Activated effector memory CD4-positive, alpha-beta T cell treated with anti-CD3 and anti-CD28 coated beads, Interleukin-2, amount 50 U/mL, for 16 hours (primary cell): ENCODE results near the gene IDUA.
"Not testable (repeated sequence)": the region's sequence is repeated elsewhere in the genome, so short reads cannot be mapped to it uniquely, and the experiment has no call there.

Source experiments
- DNase-seq: peaks from one replicate; pipeline ENCODE4 v3.0.0-alpha.2; 2020

The IDUA gene

GRCh38 chr4:967113-968104, 19.4 kb upstream of the IDUA start:
- no peak for DNase-seq

GRCh38 chr4:968221-968620, 18.6 kb upstream of the IDUA start:
- no peak for DNase-seq

GRCh38 chr4:968621-969394, 18.0 kb upstream of the IDUA start:
- no peak for DNase-seq

- DNase-seq, result no peak
Measured at GRCh38 chr4:970046-970745, 16.6 kb upstream of the IDUA start.

- DNase-seq, result no peak
Measured at GRCh38 chr4:970854-971520, 15.9 kb upstream of the IDUA start.

- DNase-seq, result no peak
Measured at GRCh38 chr4:971666-972500, 15.0 kb upstream of the IDUA start.

GRCh38 chr4:972651-973424, 14.0 kb upstream of the IDUA start:
- DNase-seq, result peak; percentile 87

GRCh38 chr4:973431-974397, 13.1 kb upstream of the IDUA start, which contains the start of gene DGKQ:
TSS of gene DGKQ (minus strand) at chr4:973569. CDS start at chr4:973482, 87 bp downstream.
- DNase-seq, result peak; percentile 96

GRCh38 chr4:974668-975067, 12.2 kb upstream of the IDUA start:
- DNase-seq, result no peak

- not testable (repeated sequence) for DNase-seq
Measured at GRCh38 chr4:976016-976415, 10.8 kb upstream of the IDUA start.

GRCh38 chr4:978957-979701, 7.7 kb upstream of the IDUA start:
- no peak for DNase-seq

GRCh38 chr4:982291-982690, 4.6 kb upstream of the IDUA start:
- DNase-seq, result no peak

- DNase-seq, result no peak
Measured at GRCh38 chr4:982814-983213, 4.0 kb upstream of the IDUA start.

- DNase-seq, result no peak
Measured at GRCh38 chr4:984336-985054, 2.3 kb upstream of the IDUA start.

- peak; percentile 91 for DNase-seq
Measured at GRCh38 chr4:985123-985830, 1.6 kb upstream of the IDUA start.

- DNase-seq, result no peak
Measured at GRCh38 chr4:986428-986878, 391 bp upstream of the IDUA start.
